Thyroid gland (tissue), 4 donors: ENCODE measurements around the gene ANO7. TPM values are rescaled to one million over a fixed set of nuclear protein-coding genes. Genes with fewer than 3 reads are reported as not detected.

ENCODE experiments used
- DNase-seq, 2 donors: peaks; one replicate each; pipeline ENCODE4 v3.0.0-alpha.2; 2019
- H3K27ac ChIP-seq, 3 donors: fragments of 200-600 bp; sonication (generic); 1 replicate in 2 of 3; 2 replicates in 1 of 3; pipeline ENCODE4 v1.5.1; 2016 to 2019; ENCODE audit warnings: mild to moderate bottlenecking in 1 of 3, moderate library complexity in 1 of 3
- H3K27me3 ChIP-seq: fragments of 200-600 bp; sonication (generic); one replicate; pipeline ENCODE4 v1.5.1; 2019
- H3K36me3 ChIP-seq, 2 donors: fragments of 200-600 bp; sonication (generic); one replicate each; pipeline ENCODE4 v1.5.1; 2016 to 2019
- H3K4me1 ChIP-seq, 2 donors: fragments of 200-600 bp; sonication (generic); one replicate each; pipeline ENCODE4 v1.5.1; 2017 to 2019
- H3K4me3 ChIP-seq, 3 donors: fragments of 200-600 bp; sonication (generic); replicated peaks in 1 of 3; 1 replicate in 2 of 3; 2 replicates in 1 of 3; pipeline ENCODE4 v1.5.1; 2016; ENCODE audit warnings: mild to moderate bottlenecking in 1 of 3
- H3K9me3 ChIP-seq: fragments of 200-600 bp; sonication (generic); one replicate; pipeline ENCODE4 v1.5.1; 2017
- POLR2A ChIP-seq, 2 donors: fragments of 450-650 bp; IDR thresholded peaks; one replicate each; pipeline ENCODE4 v1.6.1; 2017; ENCODE audit warnings: antibody characterized with exemption in 2 of 2, mild to moderate bottlenecking in 2 of 2, moderate library complexity in 1 of 2
- WGBS, 2 donors: methylation state at CpG; one replicate each; pipeline ENCODE4 v1.1.5; 2017; 5-methylcytosine and 5-hydroxymethylcytosine counted together
- intact Hi-C: fragments of 100-400 bp; cut with DNase I; formaldehyde crosslinking; loops from one replicate; pipeline ENCODE4 v1.15.1; 2023
- total RNA-seq, 4 donors: library from RNA; depleted of rRNA; stranded (reverse); fragments of >200 nt; gene quantifications; one replicate each; pipeline ENCODE4 v1.2.3, GENCODE V29; 2016
- TF ChIP-seq, protein P1 (sequence below), 6 experiments: fragments of 200-600 bp in 3 of 6; fragments of 450-650 bp in 3 of 6; sonication (generic) in 3 of 6; IDR thresholded peaks; one replicate each; pipeline ENCODE4 v1.5.1; 2016 to 2019; ENCODE audit warnings: antibody characterized with exemption in 6 of 6, mild to moderate bottlenecking in 2 of 6, inconsistent platforms in 1 of 6, moderate library complexity in 1 of 6

ANO7 gene
- total RNA-seq, 4 donors from 2014 or later, result 0.94 to 1.8 (median 0.98) TPM; not detected in 1

DNA sequence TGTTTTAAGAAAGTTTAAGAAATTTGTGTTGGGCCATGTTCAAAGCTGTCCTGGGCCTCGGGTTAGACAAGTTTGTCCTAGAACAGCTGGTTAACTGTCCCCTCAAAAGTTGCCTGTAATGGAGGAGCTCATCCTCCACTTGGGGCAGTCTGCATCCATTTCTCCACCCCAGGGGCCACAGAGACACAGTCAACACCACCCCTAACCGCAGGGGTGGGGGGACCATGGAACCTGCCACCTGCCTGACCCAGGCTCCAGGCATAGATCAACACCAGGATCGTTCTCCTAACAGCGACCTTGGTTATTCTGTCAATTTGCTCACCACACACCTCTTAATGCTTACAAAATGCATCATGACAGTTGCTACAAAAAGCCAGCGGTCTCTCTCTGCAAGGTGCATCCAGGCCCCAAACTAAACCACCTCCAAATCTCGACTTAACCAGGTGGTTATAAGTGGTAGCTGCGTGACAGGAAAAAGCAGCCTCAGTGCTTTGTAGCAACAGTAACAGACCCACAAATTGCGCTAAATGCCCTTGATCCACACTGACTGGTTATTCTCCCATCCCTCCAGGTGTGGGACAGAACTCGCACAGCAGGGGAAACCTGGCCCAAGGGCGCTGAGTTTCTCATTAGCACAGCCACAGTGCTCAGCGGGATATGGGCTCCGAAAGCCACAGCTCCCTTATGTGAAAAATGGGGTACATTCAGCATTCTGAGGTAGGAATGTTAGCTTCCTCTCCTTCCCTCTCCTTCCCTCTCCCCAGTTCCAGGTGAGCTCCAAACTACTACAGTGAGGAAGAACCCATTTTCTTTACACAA lies 79.0 kb downstream of the ANO7 start:
- Histone ChIP-seq H3K27me3 (no peaks in the 10 kb centered on the region), H3K4me3 (no peak overlapping the region), H3K27ac (no peak overlapping the region), H3K9me3 (no peaks in the 10 kb centered on the region), H3K36me3 (peaks cover 40 to 43% of the 10 kb centered on the region in 2 donors), H3K4me1 (peaks cover 17 to 18% of the 10 kb centered on the region in 2 donors)
- intact Hi-C loops, result no loop called here
- 85 to 92% methylated on average over 12 of the region's 12 CpGs for WGBS, 2 donors
- DNase-seq, result no peak
- no peak for TF ChIP-seq POLR2A (IDR thresholded peaks at IDR 0.05)
- TF ChIP-seq, protein P1, sequence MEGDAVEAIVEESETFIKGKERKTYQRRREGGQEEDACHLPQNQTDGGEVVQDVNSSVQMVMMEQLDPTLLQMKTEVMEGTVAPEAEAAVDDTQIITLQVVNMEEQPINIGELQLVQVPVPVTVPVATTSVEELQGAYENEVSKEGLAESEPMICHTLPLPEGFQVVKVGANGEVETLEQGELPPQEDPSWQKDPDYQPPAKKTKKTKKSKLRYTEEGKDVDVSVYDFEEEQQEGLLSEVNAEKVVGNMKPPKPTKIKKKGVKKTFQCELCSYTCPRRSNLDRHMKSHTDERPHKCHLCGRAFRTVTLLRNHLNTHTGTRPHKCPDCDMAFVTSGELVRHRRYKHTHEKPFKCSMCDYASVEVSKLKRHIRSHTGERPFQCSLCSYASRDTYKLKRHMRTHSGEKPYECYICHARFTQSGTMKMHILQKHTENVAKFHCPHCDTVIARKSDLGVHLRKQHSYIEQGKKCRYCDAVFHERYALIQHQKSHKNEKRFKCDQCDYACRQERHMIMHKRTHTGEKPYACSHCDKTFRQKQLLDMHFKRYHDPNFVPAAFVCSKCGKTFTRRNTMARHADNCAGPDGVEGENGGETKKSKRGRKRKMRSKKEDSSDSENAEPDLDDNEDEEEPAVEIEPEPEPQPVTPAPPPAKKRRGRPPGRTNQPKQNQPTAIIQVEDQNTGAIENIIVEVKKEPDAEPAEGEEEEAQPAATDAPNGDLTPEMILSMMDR (IDR thresholded peaks at IDR 0.05), result no peak

DNA sequence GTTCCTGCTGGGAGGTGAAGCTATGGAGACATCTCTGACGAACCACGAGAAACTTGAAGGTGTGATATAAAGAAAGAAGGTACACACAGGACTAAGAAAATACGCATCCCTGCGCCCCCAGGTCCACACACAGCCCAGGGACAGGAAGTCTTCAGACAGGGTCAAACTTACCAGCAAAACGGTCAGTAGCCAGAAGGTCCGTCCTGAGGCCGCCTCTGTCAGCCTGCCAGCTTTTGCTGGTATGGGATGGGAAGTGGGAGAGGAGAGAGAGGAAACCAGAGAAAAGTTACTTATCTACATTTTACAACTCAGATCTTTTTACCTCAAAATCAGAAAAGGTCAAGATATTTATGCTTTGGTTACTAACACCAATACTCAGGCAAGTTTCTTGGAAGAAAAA lies 79.8 kb downstream of the ANO7 start:
- no peak for DNase-seq
- 77 to 78% methylated on average over 7 of the region's 7 CpGs for WGBS, 2 donors
- intact Hi-C loops, result no loop called here
- no peaks in the 10 kb centered on the region for H3K27me3 ChIP-seq
- no peaks in the 10 kb centered on the region for H3K9me3 ChIP-seq
- peaks cover 31 to 34% of the 10 kb centered on the region in 2 donors for H3K36me3 ChIP-seq
- no peak overlapping the region for H3K4me3 ChIP-seq
- peaks cover 18 to 22% of the 10 kb centered on the region in 2 donors for H3K4me1 ChIP-seq
- H3K27ac ChIP-seq, result no peak overlapping the region
- no peak for TF ChIP-seq POLR2A (IDR thresholded peaks at IDR 0.05)
- TF ChIP-seq, protein P1 (IDR thresholded peaks at IDR 0.05), result no peak

DNA sequence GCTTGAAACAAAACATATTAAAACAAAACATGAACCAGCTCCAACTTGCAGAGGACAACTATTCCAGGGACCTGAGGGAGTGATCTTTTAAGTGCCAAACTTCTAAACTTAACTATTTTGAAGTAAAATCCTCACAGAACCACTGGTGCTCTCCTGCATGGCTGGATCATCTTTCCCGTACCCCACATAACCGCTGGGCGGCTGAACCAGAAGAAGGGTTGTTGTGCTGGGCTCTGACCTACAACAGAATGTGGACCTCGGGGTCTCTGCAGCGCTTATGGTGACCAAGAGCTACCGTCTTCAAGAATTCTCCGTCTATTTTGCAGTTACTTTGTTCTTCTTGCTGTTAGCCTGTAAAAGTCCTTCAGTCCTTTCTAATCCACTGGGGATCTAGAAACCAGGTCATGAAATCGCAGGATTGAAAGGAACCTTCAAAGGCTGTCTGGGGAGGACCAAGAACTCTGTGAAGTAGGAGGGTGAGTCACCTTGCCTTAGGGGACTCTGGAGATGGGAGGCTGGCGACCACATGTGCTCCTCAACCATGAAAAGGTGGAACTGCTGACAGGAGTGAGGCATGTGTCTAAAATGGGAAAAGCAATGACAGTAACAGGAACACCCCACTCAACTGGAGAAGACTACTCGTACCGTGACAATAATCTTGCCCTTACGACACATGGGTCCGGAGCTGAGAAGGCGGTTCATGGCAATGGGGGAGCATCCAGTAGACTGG lies 80.4 kb downstream of the ANO7 start:
- no peak for DNase-seq
- TF ChIP-seq, protein P1 (IDR thresholded peaks at IDR 0.05), result no peak
- no peak for TF ChIP-seq POLR2A (IDR thresholded peaks at IDR 0.05)
- Histone ChIP-seq H3K4me1 (peaks cover 18 to 23% of the 10 kb centered on the region in 2 donors), H3K27me3 (no peaks in the 10 kb centered on the region), H3K36me3 (peaks cover 27 to 29% of the 10 kb centered on the region in 2 donors), H3K9me3 (no peaks in the 10 kb centered on the region), H3K27ac (no peak overlapping the region), H3K4me3 (no peak overlapping the region)
- WGBS, 2 donors, result 89 to 91% methylated on average over 14 of the region's 14 CpGs
- intact Hi-C loops, result no loop called here

DNA sequence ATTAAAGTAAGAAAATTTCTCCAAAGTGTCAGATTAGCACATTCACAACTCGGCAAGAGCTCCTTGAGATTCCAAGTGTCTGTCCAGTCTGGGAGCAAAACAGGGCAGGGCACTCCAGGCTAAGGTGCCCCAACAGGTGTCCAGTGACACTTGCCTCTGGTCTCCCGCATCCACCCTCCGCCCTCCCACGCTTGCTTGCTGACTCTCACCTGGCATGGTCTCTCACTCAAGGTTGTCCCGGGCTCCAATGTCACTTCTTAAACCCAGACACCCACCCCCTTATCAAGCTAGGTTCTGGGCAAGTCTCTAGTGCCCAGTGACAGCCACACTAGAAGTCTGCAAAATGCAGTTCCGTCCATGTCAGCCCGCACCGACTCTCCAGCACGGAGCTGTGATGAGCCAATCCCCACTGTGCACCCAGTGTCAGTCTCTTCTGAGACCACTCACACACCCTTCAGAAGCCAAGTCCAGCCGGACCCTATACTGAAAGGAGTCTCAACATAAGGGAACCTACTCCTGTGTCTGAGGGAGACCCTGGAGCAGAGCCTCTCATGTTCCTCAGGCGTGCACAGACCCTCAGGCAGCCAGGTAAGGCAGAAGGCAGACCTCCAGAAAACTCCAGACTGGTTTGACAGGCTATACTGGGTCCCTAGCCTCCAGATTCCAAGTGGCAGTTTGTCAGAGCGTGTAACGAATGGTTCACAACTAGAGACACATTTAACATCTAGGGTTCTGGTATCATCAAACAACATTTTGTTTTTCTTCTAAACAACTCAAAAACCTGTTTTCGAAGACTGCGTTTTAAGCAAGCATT lies 81.4 kb downstream of the ANO7 start:
- Histone ChIP-seq H3K27me3 (no peaks in the 10 kb centered on the region), H3K4me3 (no peak overlapping the region), H3K36me3 (peaks cover 18 to 20% of the 10 kb centered on the region in 2 donors), H3K9me3 (no peaks in the 10 kb centered on the region), H3K27ac (no peak overlapping the region), H3K4me1 (peaks cover 18 to 23% of the 10 kb centered on the region in 2 donors)
- DNase-seq, result peak; percentile 32 to 33
- intact Hi-C loops, result loop anchor here (5.0 to 10.0 kb wide), 2 partner anchors 47 to 85 kb away; partner anchors contain the start of genes FARP2, HDLBP and SEPTIN2
- WGBS, 2 donors, result 50 to 56% methylated on average over 15 of the region's 15 CpGs
- TF ChIP-seq POLR2A (IDR thresholded peaks at IDR 0.05), result no peak
- TF ChIP-seq, protein P1 (IDR thresholded peaks at IDR 0.05), result no peak
